ENCODE results near the gene FHIT. TPM values are rescaled to one million over a fixed set of nuclear protein-coding genes. Genes with fewer than 3 reads are reported as not detected.

The FHIT gene
- total RNA-seq, 1 donor from 2014 or later: 5.7 TPM

DNA sequence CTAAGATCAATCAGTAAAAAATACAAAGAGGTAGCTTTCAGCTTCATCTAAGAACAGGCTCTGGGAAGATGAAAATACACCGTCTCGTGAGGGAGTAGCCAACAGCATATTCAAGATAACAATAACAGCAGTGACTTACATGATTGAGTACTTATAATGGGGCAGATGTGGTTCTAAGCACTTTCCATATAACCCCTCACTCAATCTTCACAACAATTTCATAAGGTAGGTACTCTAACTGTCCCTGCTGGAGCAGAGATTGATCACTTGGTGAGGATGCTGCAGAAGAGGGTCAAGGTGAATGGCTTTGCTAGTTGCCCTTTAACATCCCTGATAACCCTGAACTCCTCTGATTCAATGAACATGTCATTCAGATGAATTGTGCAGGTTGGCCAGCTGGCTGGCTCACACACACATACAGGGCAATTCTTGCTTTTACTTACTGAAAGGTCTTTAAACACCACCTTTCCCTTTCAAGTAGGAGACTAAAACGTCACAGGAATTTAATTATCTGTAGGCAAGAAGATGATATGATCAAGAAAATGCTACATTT, 1217.3 kb downstream of the FHIT start:
- TF ChIP-seq EZH2phosphoT487 (IDR thresholded peaks at IDR 0.05): no peak
- TF ChIP-seq EZH2 (IDR thresholded peaks at IDR 0.05): no peak
- TF ChIP-seq, protein P1, sequence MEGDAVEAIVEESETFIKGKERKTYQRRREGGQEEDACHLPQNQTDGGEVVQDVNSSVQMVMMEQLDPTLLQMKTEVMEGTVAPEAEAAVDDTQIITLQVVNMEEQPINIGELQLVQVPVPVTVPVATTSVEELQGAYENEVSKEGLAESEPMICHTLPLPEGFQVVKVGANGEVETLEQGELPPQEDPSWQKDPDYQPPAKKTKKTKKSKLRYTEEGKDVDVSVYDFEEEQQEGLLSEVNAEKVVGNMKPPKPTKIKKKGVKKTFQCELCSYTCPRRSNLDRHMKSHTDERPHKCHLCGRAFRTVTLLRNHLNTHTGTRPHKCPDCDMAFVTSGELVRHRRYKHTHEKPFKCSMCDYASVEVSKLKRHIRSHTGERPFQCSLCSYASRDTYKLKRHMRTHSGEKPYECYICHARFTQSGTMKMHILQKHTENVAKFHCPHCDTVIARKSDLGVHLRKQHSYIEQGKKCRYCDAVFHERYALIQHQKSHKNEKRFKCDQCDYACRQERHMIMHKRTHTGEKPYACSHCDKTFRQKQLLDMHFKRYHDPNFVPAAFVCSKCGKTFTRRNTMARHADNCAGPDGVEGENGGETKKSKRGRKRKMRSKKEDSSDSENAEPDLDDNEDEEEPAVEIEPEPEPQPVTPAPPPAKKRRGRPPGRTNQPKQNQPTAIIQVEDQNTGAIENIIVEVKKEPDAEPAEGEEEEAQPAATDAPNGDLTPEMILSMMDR (IDR thresholded peaks at IDR 0.05): no peak
- H3K9ac ChIP-seq: no peak overlapping the region

DNA sequence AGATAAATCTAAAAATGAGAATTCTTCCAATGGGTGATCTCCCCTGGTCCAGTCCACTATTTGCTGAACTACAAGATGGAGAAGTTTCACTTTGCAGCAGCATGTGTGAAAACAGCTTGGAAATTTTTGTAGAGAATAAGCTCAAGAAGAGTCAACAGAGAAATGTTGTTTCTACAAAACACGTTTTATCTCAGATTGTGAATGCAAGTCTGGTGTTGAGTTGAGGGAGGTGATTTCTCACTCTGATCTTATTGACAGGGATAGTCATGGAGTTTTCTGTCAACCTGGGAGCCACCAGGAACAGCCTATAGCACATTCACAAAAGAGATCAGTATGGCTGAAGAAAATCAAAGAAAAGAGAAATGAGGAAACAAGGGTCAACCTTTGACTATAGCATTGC, 1220.3 kb downstream of the FHIT start:
- no peaks in the 10 kb centered on the region for H4K20me1 ChIP-seq (ENCODE audit: low read depth)
- no peak overlapping the region for H2AFZ ChIP-seq (replicated peaks)
- H3F3A ChIP-seq (ENCODE audit: low read depth): no peaks in the 10 kb centered on the region
- no peaks in the 10 kb centered on the region for H3K9me3 ChIP-seq (ENCODE audit: low read depth)
- no peaks in the 10 kb centered on the region for H3K4me1 Mint-ChIP-seq
- no peak overlapping the region for H3K4me3 ChIP-seq
- H3K79me2 ChIP-seq (ENCODE audit: low read depth): no peaks in the 10 kb centered on the region
- no peak overlapping the region for H3K27ac Mint-ChIP-seq
- no peak overlapping the region for H3K27ac ChIP-seq
- H3K27me3 Mint-ChIP-seq (ENCODE audit: insufficient read depth, low read depth): peaks cover 2% of the 10 kb centered on the region
- H3K36me3 ChIP-seq: no peaks in the 10 kb centered on the region
- H3K9ac ChIP-seq: no peak overlapping the region
- H3K36me3 Mint-ChIP-seq: no peaks in the 10 kb centered on the region
- TF ChIP-seq EZH2 (IDR thresholded peaks at IDR 0.05): no peak
- TF ChIP-seq EZH2phosphoT487 (IDR thresholded peaks at IDR 0.05): no peak
- TF ChIP-seq, protein P1 (IDR thresholded peaks at IDR 0.05): no peak
- no peaks in the 10 kb centered on the region for H3K27me3 ChIP-seq
- H3K4me1 ChIP-seq: no peaks in the 10 kb centered on the region
- H3K9me3 Mint-ChIP-seq: no peaks in the 10 kb centered on the region
- H3K4me3 Mint-ChIP-seq: no peak overlapping the region
- H3K4me2 ChIP-seq: no peak overlapping the region
- no peak for DNase-seq (ENCODE audit: low spot score)

More for the DNA sequence above, 1217.3 kb downstream of the FHIT start:
- Mint-ChIP-seq H3K4me1 (no peaks in the 10 kb centered on the region), H3K27me3 (ENCODE audit: insufficient read depth, low read depth) (peaks cover 3% of the 10 kb centered on the region), H3K27ac (no peak overlapping the region), H3K4me3 (no peak overlapping the region), H3K9me3 (no peaks in the 10 kb centered on the region), H3K36me3 (no peaks in the 10 kb centered on the region)
- no peak overlapping the region for H3K27ac ChIP-seq
- H3K4me3 ChIP-seq: no peak overlapping the region
- no peaks in the 10 kb centered on the region for H3K9me3 ChIP-seq (ENCODE audit: low read depth)
- no peak overlapping the region for H3K4me2 ChIP-seq
- H3F3A ChIP-seq (ENCODE audit: low read depth): no peaks in the 10 kb centered on the region
- H2AFZ ChIP-seq (replicated peaks): no peak overlapping the region
- H4K20me1 ChIP-seq (ENCODE audit: low read depth): no peaks in the 10 kb centered on the region
- no peak for DNase-seq (ENCODE audit: low spot score)
- H3K4me1 ChIP-seq: no peaks in the 10 kb centered on the region
- H3K27me3 ChIP-seq: no peaks in the 10 kb centered on the region
- H3K79me2 ChIP-seq (ENCODE audit: low read depth): no peaks in the 10 kb centered on the region
- no peaks in the 10 kb centered on the region for H3K36me3 ChIP-seq

DNA sequence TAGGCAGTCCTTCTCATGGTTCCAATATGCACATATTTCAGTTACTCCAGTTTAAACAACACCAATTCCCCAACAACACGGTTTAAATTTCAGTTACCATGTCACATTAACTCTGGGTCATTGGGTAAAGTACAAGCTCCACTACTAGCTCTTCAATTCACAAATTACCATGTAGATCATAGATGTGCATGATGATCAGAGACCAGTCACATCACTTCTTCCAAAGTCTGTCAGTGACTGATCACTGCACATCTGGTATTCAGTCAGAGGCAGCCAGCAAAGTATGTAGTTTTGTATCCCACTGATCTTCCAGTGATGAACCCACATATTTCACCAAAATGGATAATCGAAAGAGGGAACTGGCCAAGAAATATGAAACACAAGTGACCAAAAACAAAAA, 1223.0 kb downstream of the FHIT start:
- no peaks in the 10 kb centered on the region for H3K79me2 ChIP-seq (ENCODE audit: low read depth)
- Mint-ChIP-seq H3K27ac (no peak overlapping the region), H3K36me3 (no peaks in the 10 kb centered on the region), H3K4me3 (no peak overlapping the region), H3K4me1 (no peaks in the 10 kb centered on the region), H3K9me3 (no peaks in the 10 kb centered on the region), H3K27me3 (ENCODE audit: insufficient read depth, low read depth) (peaks cover 2% of the 10 kb centered on the region)
- no peaks in the 10 kb centered on the region for H4K20me1 ChIP-seq (ENCODE audit: low read depth)
- no peaks in the 10 kb centered on the region for H3K27me3 ChIP-seq
- TF ChIP-seq EZH2phosphoT487 (IDR thresholded peaks at IDR 0.05) (no peak), EZH2 (IDR thresholded peaks at IDR 0.05) (no peak)
- TF ChIP-seq, protein P1 (IDR thresholded peaks at IDR 0.05): no peak
- no peak overlapping the region for H3K27ac ChIP-seq
- H2AFZ ChIP-seq (replicated peaks): no peak overlapping the region
- H3K9me3 ChIP-seq (ENCODE audit: low read depth): no peaks in the 10 kb centered on the region
- DNase-seq (ENCODE audit: low spot score): no peak
- H3K9ac ChIP-seq: no peak overlapping the region
- no peak overlapping the region for H3K4me3 ChIP-seq
- H3F3A ChIP-seq (ENCODE audit: low read depth): no peaks in the 10 kb centered on the region
- H3K4me1 ChIP-seq: peaks cover 5% of the 10 kb centered on the region
- no peaks in the 10 kb centered on the region for H3K36me3 ChIP-seq
- no peak overlapping the region for H3K4me2 ChIP-seq

Measured in neural progenitor cell (in vitro differentiated cells).